Liver (tissue), 3 donors: Measurements from ENCODE around the gene PTP4A2.
"Not testable (repeated sequence)": the region's sequence is repeated elsewhere in the genome, so short reads cannot be mapped to it uniquely, and the experiment has no call there.

Source experiments
- ATF3 ChIP-seq: IDR thresholded peaks from 2 replicates; pipeline ENCODE4 v1.6.1; 2016; ENCODE audit warnings: antibody characterized with exemption
- CTCF ChIP-seq: fragments of 150-350 bp; IDR thresholded peaks from 2 replicates; pipeline ENCODE4 v1.5.1; 2017; ENCODE audit warnings: improper control_type of control experiment, low read depth, low read length; ENCODE audit not compliant: missing input control
- EGR1 ChIP-seq, 2 donors: IDR thresholded peaks; 2 replicates each; pipeline ENCODE4 v1.6.1; 2016 to 2018; ENCODE audit warnings: antibody characterized with exemption in 2 of 2, low read depth in 2 of 2
- GABPA ChIP-seq, 2 donors: IDR thresholded peaks in 1 of 2; conservative IDR thresholded peaks in 1 of 2; 2 replicates each; pipeline ENCODE4 v1.6.1; 2016; ENCODE audit warnings: antibody characterized with exemption in 2 of 2, mild to moderate bottlenecking in 1 of 2, moderate library complexity in 1 of 2
- RXRA ChIP-seq, 2 donors: IDR thresholded peaks; 2 replicates each; pipeline ENCODE4 v1.6.1; 2017 to 2018; ENCODE audit warnings: antibody characterized with exemption in 2 of 2, mild to moderate bottlenecking in 1 of 2
- SP1 ChIP-seq: IDR thresholded peaks from 2 replicates; pipeline ENCODE4 v1.6.1; 2018; ENCODE audit warnings: antibody characterized with exemption, mild to moderate bottlenecking
- TAF1 ChIP-seq: conservative IDR thresholded peaks from 2 replicates; pipeline ENCODE4 v1.6.1; 2016; ENCODE audit warnings: antibody characterized with exemption, mild to moderate bottlenecking
- YY1 ChIP-seq: IDR thresholded peaks from 2 replicates; pipeline ENCODE4 v1.6.1; 2016; ENCODE audit warnings: antibody characterized with exemption, mild to moderate bottlenecking
- TF ChIP-seq, protein P1 (sequence below): IDR thresholded peaks from 2 replicates; pipeline ENCODE4 v1.6.1; 2016; ENCODE audit warnings: antibody characterized with exemption
- donor health status: healthy.
- donor health status: healthy.

DNA sequence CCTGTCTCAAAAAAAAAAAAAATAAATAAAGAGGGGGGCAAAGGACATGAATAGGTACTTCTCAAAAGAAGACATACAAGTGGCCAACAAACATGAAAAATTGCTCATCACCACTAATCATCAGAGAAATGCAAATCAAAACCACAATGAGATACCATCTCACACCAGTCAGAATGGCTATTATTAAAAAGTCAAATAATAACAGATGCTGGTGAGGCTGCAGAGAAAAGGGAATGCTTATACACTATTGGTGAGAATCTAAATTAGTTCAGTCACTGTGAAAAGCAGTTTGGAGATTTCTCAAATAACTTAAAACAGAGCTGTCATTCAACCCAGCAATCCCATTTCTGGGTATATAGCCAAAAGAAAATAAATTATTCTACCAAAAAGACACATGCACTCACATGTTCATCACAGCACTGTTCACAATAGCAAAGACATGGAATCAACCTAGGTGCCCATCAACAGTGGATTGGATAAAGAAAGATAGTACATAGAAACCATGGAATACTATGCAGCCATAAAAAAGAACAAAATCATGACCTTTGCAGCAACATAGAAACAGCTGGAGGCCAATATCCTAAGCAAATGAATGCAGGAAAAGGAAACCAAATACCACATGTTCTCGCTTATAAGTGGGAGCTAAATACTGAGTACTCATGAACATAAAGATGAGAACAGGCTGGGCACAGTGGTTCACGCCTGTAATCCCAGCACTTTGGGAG lies 42.5 kb downstream of the PTP4A2 start:
- TF ChIP-seq RXRA (IDR thresholded peaks at IDR 0.05); CTCF; YY1; GABPA (IDR thresholded peaks at IDR 0.05 in 1 of 2, conservative IDR thresholded peaks at IDR 0.05 in 1 of 2); ATF3; TAF1; SP1; EGR1 (IDR thresholded peaks at IDR 0.05; ENCODE audit: low read depth in 2 of 2): not testable (repeated sequence)
- TF ChIP-seq, protein P1, sequence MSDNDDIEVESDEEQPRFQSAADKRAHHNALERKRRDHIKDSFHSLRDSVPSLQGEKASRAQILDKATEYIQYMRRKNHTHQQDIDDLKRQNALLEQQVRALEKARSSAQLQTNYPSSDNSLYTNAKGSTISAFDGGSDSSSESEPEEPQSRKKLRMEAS: not testable (repeated sequence)
